Testis (tissue), 3 donors: ENCODE data around the gene PPM1E. TPM values are rescaled to one million over a fixed set of nuclear protein-coding genes. Genes with fewer than 3 reads are reported as not detected.

Source experiments
- DNase-seq: peaks from one replicate; pipeline ENCODE4 v3.0.0-alpha.2; 2019
- H3K27ac ChIP-seq, 2 donors: fragments of 200-600 bp; sonication (generic); one replicate each; pipeline ENCODE4 v1.5.1; 2019
- H3K27me3 ChIP-seq: fragments of 200-600 bp; sonication (generic); one replicate; pipeline ENCODE4 v1.5.1; 2019
- H3K36me3 ChIP-seq: fragments of 200-600 bp; sonication (generic); one replicate; pipeline ENCODE4 v1.5.1; 2017; ENCODE audit warnings: low read depth; ENCODE audit errors: missing control alignments
- H3K4me1 ChIP-seq: fragments of 200-600 bp; sonication (generic); one replicate; pipeline ENCODE4 v1.5.1; 2019
- H3K4me3 ChIP-seq, 2 donors: fragments of 200-600 bp; sonication (generic); one replicate each; pipeline ENCODE4 v1.5.1; 2017 to 2019
- H3K9me3 ChIP-seq: fragments of 200-600 bp; sonication (generic); one replicate; pipeline ENCODE4 v1.5.1; 2017
- POLR2A ChIP-seq: fragments of 450-650 bp; IDR thresholded peaks from one replicate; pipeline ENCODE4 v1.6.1; 2017; ENCODE audit warnings: antibody characterized with exemption, mild to moderate bottlenecking, moderate library complexity
- WGBS, 2 donors: methylation state at CpG; one replicate each; pipeline ENCODE4 v1.1.5; 2018; 5-methylcytosine and 5-hydroxymethylcytosine counted together
- intact Hi-C: fragments of 100-400 bp; cut with DNase I; formaldehyde crosslinking; loops from one replicate; pipeline ENCODE4 v1.15.1; 2023; ENCODE audit warnings: low total_unique reads
- polyA plus RNA-seq: library from polyadenylated mRNA; stranded (reverse); fragments of 350-450 nt; fragmentation: Illumina TruSeq; extraction: RNeasy Lipid Tissue Mini Kit (QIAGEN cat#74804); gene quantifications from one replicate; pipeline ENCODE4 v1.2.3, GENCODE V29; 2014; ENCODE audit warnings: low read depth, low replicate concordance; ENCODE audit not compliant: insufficient read depth
- total RNA-seq, 2 donors: library from RNA; depleted of rRNA; stranded (reverse); fragments of >200 nt; gene quantifications; one replicate each; pipeline ENCODE4 v1.2.3, GENCODE V29; 2016
- TF ChIP-seq, protein P1 (sequence below), 3 experiments: fragments of 450-650 bp in 2 of 3; fragments of 200-600 bp in 1 of 3; sonication (generic) in 1 of 3; IDR thresholded peaks; one replicate each; pipeline ENCODE4 v1.5.1; 2016 to 2019; ENCODE audit warnings: antibody characterized with exemption in 3 of 3, mild to moderate bottlenecking in 2 of 3, moderate library complexity in 1 of 3

The PPM1E gene
- total and polyA plus RNA-seq, 3 donors from 2014 or later, result 8.1 to 16.7 (median 13.5) TPM

DNA sequence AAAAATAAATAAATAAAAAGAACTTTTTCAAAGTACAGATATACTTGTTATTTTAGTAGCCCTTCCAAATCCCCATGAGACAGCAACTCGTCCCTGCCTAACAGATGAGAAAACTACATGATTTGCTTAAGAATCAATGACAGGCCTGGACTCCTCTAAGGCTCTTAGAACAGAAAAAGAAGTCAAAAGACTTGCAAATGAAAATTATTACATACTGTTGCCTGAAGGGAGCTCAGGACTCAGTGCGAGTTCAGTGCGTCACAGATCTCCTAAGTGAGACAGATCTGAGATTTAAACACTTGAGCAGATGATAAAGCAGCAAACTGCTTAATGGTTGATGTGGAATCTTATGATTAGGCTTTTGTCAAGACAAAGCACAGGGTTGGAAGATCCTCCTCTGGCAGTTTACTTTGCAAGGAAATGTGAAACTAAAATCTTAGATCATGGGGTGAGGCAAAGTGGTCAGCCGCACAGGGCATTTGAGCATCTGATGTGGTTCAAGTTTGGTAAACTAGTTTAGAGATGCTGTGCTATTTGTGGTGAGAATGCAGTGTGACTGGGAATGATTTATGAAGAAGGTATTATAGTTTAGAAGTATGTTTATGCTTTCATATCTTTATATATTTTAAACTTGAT is 212.9 kb downstream of the PPM1E start:
- DNase-seq, result no peak
- no peak overlapping the region for H3K27ac ChIP-seq
- H3K9me3 ChIP-seq, result no peaks in the 10 kb centered on the region
- no peak overlapping the region for H3K4me3 ChIP-seq
- TF ChIP-seq, protein P1, sequence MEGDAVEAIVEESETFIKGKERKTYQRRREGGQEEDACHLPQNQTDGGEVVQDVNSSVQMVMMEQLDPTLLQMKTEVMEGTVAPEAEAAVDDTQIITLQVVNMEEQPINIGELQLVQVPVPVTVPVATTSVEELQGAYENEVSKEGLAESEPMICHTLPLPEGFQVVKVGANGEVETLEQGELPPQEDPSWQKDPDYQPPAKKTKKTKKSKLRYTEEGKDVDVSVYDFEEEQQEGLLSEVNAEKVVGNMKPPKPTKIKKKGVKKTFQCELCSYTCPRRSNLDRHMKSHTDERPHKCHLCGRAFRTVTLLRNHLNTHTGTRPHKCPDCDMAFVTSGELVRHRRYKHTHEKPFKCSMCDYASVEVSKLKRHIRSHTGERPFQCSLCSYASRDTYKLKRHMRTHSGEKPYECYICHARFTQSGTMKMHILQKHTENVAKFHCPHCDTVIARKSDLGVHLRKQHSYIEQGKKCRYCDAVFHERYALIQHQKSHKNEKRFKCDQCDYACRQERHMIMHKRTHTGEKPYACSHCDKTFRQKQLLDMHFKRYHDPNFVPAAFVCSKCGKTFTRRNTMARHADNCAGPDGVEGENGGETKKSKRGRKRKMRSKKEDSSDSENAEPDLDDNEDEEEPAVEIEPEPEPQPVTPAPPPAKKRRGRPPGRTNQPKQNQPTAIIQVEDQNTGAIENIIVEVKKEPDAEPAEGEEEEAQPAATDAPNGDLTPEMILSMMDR (IDR thresholded peaks at IDR 0.05), result no peak
- H3K4me1 ChIP-seq, result no peaks in the 10 kb centered on the region
- intact Hi-C loops, result no loop called here
- WGBS, 2 donors, result 69 to 79% methylated on average over 4 of the region's 4 CpGs
- no peaks in the 10 kb centered on the region for H3K27me3 ChIP-seq
- H3K36me3 ChIP-seq, result no peaks in the 10 kb centered on the region

DNA sequence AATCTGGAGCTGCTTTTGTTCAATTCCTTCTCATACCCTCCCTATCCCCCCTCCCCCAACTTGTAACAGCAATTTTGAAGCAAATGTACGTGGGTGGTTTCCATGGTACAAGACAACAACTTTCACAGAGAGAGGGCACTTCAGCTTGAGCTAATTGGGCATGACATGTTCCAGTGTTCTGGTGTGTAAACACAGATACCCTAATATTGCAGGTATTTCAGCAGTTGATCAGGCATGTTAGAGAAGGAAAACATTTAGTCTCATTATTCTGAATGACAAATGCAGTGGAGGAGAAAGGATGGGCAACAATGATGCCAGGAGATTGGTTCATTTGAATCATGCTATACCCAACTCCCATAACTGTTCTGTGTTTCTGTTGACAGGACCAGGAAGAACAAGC is 213.5 kb downstream of the PPM1E start:
- Histone ChIP-seq H3K27ac (no peak overlapping the region), H3K36me3 (no peaks in the 10 kb centered on the region), H3K4me3 (no peak overlapping the region), H3K27me3 (no peaks in the 10 kb centered on the region), H3K4me1 (no peaks in the 10 kb centered on the region), H3K9me3 (no peaks in the 10 kb centered on the region)
- WGBS, 2 donors, result 42 to 46% methylated on average over 1 of the region's 1 CpG
- intact Hi-C loops, result no loop called here
- no peak for DNase-seq
- TF ChIP-seq POLR2A, result no peak
- TF ChIP-seq, protein P1 (IDR thresholded peaks at IDR 0.05), result no peak

DNA sequence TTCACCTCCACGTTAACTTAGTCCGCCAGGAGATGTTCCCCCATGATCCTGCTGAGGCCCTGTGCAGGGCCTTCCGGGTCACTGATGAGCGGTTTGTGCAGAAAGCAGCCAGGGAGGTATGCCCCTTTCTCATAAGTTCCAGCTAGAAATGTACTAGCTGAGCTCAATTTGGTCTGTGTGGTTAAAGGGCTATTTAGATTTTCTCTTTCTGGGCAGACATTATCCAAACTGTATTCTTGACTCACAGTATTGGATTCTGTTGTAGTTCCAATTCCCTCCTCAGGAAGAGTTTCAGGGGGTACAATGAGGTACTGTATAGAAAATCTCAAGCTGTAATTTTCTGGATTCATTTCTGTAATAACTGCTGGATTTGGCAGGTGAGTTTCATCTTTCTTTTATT is 214.0 kb downstream of the PPM1E start:
- Histone ChIP-seq H3K9me3 (no peaks in the 10 kb centered on the region), H3K27ac (no peak overlapping the region), H3K36me3 (no peaks in the 10 kb centered on the region), H3K4me3 (no peak overlapping the region), H3K27me3 (no peaks in the 10 kb centered on the region), H3K4me1 (no peaks in the 10 kb centered on the region)
- 89 to 92% methylated on average over 4 of the region's 4 CpGs for WGBS, 2 donors
- DNase-seq, result no peak
- intact Hi-C loops, result no loop called here
- TF ChIP-seq, protein P1 (IDR thresholded peaks at IDR 0.05), result no peak
- TF ChIP-seq POLR2A, result no peak

DNA sequence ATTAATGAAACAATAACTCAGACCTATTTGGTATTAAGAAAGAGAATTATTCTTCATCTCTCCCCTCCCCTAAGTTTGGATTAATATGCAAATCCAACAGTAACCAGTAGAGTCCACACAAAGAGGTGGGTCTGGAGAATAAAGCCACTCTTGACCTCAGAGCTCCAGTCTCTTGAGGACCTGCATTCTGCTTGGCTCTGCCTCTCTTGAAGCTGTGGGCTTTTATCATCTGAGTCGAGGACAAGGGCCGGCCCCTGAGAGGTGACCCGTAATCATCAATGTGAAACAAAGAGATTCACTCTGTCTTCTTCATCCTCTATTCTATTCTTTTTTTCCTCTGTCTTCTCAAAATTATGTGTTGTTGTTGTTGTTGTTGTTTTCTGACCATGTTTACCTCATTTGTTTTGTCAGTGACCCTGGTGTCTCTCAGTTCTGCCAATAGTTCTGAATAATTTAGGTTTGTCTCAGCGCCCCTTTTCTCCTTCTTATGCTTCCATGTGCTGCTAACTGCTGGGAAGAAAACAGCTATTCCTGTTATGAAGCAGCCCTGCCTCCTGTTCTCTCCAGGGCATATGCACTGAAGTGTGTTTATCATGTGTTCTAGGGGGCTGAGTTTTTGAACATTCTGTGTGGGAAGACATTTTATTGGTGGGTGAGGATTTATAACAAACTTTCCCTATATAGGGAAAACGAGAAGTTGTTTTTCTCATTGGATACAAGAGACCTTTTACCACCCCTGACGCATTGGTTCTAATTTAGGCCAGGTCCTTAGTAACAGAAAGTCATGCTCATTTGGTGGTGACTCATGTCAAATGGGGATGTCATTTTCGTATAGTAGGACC is 215.2 kb downstream of the PPM1E start:
- 53 to 68% methylated on average over 7 of the region's 7 CpGs for WGBS, 2 donors
- Histone ChIP-seq H3K27me3 (no peaks in the 10 kb centered on the region), H3K4me3 (no peak overlapping the region), H3K9me3 (no peaks in the 10 kb centered on the region), H3K27ac (no peak overlapping the region), H3K4me1 (no peaks in the 10 kb centered on the region), H3K36me3 (no peaks in the 10 kb centered on the region)
- no peak for TF ChIP-seq POLR2A
- TF ChIP-seq, protein P1 (IDR thresholded peaks at IDR 0.05), result no peak
- DNase-seq, result no peak
- intact Hi-C loops, result no loop called here
